Neural progenitor cell (in vitro differentiated cells): Measurements from ENCODE around the gene MC1R.
"Not testable (repeated sequence)": the region's sequence is repeated elsewhere in the genome, so short reads cannot be mapped to it uniquely, and the experiment has no call there.

Experiments used
- CTCF ChIP-seq: fragments of 200-600 bp; sonication (generic); IDR thresholded peaks from 2 replicates; pipeline ENCODE4 v1.5.1; 2017; ENCODE audit warnings: antibody characterized with exemption, mild to moderate bottlenecking
- EZH2 ChIP-seq: fragments of 200-600 bp; sonication (generic); IDR thresholded peaks from 2 replicates; pipeline ENCODE4 v1.6.1; 2017; ENCODE audit warnings: antibody characterized with exemption, mild to moderate bottlenecking, moderate library complexity
- EZH2phosphoT487 ChIP-seq: fragments of 200-600 bp; sonication (generic); IDR thresholded peaks from 2 replicates; pipeline ENCODE4 v1.6.1; 2017; ENCODE audit warnings: antibody characterized with exemption

DNA sequence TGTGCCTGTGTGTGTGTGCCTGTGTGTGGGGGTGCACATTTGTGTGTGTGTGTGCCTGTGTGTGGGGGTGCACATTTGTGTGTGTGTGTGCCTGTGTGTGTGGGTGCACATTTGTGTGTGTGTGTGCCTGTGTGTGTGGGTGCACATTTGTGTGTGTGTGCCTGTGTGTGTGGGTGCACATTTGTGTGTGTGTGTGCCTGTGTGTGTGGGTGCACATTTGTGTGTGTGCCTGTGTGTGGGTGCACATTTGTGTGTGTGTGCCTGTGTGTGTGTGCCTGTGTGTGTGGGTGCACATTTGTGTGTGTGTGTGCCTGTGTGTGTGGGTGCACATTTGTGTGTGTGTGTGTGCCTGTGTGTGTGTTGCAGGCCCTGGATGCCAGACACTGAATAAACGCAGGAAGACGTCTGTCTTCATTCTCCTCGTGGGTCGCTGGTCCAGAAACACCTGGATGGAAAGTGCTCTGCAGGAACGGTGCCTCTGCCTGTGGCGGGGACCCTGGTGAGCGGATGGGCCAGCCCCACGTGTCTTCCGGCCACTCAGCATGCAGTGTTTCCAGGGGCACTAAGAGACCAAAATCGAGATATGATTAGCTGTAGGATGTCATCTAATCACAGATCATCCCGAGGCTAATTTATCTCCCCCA is 3.9 kb upstream of the MC1R start:
- TF ChIP-seq CTCF, EZH2, EZH2phosphoT487: not testable (repeated sequence)
